ENCODE results near the gene MTA3.

The MTA3 gene

DNA sequence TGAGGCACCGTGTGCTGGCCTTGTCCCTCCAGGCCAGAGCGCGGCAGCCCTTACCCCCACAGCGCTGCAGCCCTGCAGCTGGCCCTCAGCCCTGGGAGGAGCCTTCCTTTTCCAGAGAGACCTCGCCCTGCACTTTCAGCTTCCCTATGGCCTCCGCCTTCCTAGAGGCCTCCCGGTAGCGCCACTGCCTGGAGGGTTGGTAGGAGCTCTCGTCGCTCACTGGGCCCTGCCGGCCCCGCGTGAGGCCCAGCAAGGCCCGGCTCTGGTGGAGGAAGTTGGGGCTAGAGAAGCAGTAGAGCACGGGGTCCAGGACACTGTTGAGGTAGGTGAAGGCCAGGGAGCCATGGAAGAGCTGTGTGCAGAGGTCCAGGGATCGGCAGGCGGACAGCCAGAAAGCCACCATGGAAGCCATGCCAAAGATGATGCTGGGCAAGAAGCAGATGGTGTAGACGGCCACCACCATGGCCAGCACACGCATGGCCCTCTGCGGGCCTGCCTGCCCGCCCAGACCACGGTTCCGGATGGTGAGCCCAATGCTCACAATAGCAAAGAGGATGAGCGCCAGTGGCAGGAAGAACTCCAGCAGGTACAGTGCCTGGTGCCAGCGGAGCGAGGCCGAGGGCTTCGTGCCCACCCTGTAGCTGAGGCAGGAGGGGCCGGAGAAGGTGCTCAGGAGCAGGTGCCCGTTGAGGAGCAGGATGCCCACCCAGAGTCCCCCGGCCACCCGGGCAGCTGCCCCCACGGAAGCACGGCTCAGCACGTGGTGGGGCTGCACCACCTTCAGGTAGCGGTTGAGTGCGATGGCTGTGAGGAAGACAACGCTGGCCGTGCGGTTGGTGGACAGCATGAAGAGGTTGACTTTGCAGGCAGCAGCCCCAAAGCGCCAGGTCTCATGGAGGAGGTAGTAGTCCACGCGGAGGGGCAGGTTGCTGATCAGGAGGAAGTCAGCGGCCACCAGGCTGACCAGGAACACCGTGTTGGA is 194.7 kb downstream of the MTA3 start:
- no peak for DNase-seq (ENCODE audit: low spot score)

DNA sequence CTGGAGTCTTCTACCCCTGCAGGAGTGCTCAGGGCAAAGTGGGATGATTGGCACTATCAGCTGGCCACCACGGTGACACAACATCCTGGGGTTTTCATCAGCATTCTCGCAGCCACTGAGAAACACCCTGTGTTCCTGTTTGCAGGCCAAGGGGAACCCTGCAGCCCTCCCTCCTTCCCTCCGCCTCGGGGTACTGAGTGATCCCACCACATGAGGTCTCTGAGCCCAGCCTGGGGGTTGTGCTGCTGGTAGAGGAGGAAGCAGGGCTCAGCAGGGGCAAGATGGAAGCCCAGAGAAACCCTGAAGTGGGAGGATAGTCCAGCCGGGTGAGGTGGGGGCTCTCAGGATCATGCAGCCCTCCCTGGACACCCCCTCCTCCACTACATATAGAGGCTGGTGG is 195.7 kb downstream of the MTA3 start, which contains the start of gene OXER1:
Gene OXER1 (minus strand): TSS at position 40 of the 400 bp plus-strand sequence. CDS start 73 bp downstream, outside the sequence.
- DNase-seq (ENCODE audit: low spot score): no peak

DNA sequence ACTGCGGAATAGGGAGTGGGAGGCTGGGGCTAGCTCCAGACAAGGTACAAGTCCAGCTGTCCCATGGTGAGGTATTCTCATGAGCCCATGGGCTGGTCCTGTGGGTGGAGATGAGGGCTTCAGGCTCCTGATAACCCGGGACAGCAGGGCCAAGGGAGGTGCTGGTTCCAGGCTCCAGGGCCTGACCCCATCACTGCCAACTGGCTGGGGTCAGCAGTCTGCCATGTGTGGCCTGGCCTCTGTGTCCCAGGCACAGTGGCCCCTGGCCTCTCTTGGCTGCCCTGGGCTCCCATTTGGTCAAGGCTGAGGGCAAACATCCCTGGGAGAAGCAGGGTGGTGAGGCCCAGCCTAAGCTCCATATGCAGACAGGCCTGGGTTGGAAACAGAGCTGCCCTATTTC is 196.5 kb downstream of the MTA3 start:
- DNase-seq (ENCODE audit: low spot score): no peak

DNA sequence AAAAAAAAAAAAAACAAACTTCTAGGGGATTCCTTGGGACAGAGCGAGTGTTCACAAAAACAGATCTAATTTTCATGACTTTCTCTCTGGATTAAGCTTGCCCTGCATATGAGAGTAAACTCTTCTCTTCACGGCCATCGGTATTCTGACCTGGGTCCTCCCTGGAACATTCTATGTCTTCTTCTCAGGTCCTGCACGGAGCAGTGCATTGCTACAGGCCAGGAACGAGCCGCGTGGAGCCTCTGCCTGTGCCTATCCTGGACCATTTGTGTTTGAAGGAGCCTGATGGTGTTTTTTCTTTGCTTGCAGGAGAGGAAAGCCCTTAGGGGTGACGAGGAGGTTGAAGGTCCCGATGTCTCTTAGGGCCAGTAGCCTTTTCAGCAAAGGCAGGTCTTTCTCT is 197.3 kb downstream of the MTA3 start:
- no peak for DNase-seq (ENCODE audit: low spot score)

GRCh38 chr2:42767080-42767898 is 198.9 kb downstream of the MTA3 start:
- no peak for DNase-seq (ENCODE audit: low spot score)

- no peak for DNase-seq (ENCODE audit: low spot score)
These were observed 199.7 kb downstream of the MTA3 start for GRCh38 chr2:42767899-42768705.

DNA sequence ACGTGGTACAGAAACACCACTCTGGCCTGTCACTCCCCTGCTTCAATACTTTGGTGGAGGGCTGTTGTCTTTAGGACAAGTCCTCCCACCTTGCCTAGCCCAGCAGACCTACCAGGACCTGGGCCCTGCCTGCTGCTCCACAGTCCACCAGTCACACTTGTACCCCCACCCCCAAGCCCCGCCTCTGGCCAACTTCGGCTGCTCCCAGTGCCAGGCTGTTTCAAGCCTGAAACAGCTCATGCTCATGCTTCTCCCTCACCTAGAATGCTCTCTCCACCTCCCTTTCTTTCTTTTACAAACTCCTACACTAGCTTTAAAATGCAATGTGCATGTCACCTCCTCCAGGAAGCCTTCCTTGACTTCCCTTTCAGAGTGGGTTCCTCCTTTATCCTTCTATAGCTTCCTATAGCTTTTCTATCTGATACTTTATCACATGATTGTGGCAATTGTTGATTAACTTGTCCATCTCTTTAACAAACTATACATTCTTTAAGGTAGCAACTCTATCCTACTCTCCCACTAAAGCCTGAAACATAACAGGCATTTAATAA is 200.3 kb downstream of the MTA3 start:
- no peak for DNase-seq (ENCODE audit: low spot score)

DNA sequence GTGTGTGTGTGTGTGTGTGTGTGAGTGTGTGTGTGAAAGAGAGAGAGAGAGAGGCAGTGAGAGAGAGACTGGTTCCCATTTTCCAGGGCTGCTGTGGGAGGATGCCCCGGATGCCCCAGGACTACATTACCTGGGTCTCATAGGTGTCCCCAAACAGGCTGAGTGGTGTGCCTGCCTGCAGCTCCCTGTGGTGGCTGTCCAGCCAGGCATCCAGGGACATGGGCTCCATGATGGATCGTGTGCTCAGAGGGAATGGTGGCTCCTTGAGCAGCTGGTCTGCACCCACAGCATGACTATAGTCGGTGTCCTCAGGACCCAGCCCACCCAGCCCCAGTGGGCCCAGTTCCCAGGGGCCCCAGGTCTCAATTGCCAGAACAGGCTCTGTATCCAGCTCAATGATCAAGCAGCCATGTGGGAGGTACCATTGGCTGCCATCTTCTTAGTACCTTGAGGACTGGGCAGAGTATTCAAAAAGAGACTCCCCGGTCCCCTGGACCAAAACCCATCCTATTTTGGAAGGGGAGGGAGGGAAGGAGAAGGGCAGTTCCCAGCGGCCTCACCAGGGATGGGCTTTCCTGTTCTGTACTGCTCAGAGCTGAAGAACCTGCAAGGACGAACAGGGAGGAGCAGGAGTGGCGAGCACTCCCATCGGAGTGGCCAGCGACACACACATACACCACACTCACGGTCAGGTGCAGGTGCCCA is 201.3 kb downstream of the MTA3 start:
- no peak for DNase-seq (ENCODE audit: low spot score)

GRCh38 chr2:42770288-42771131 is 202.1 kb downstream of the MTA3 start:
- DNase-seq (ENCODE audit: low spot score): no peak

DNA sequence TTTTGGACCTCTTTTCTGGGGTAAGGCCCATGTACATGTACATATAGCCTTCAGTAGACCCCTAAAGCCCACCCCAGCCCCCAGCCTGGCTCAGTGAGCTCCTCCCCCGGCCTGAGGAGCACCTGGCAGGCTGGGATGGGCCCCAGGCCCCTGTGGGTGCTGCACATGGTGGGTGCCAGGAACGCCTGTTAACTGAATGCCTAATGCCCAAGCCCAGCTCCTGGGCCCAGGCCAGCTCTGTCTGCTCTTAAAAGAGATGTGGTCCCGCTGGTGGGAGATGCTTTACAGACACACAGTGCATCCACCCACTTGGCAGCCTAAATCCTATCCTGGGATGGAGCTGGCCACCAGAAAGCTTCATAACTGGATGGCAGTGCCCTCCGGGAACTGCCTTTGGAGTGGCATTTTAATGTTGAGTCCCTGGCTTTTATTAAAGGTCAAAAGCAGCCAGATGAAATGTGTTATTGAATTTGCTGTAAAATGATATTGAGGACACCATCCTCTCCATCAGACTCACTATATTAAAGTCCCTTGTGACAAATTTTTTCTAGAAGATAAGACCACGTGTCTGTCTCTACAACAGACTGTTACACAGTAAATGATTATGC is 203.2 kb downstream of the MTA3 start:
- DNase-seq (ENCODE audit: low spot score): no peak

- no peak for DNase-seq (ENCODE audit: low spot score)
These were observed 206.8 kb downstream of the MTA3 start for GRCh38 chr2:42775186-42775585.

- no peak for DNase-seq (ENCODE audit: low spot score)
These were observed 207.4 kb downstream of the MTA3 start for GRCh38 chr2:42775810-42776209.

GRCh38 chr2:42777883-42778805 is 209.7 kb downstream of the MTA3 start:
- no peak for DNase-seq (ENCODE audit: low spot score)

- DNase-seq (ENCODE audit: low spot score): no peak
These were observed 212.7 kb downstream of the MTA3 start for GRCh38 chr2:42781181-42781580.

- no peak for DNase-seq (ENCODE audit: low spot score)
These were observed 215.1 kb downstream of the MTA3 start for GRCh38 chr2:42783511-42783910.

DNA sequence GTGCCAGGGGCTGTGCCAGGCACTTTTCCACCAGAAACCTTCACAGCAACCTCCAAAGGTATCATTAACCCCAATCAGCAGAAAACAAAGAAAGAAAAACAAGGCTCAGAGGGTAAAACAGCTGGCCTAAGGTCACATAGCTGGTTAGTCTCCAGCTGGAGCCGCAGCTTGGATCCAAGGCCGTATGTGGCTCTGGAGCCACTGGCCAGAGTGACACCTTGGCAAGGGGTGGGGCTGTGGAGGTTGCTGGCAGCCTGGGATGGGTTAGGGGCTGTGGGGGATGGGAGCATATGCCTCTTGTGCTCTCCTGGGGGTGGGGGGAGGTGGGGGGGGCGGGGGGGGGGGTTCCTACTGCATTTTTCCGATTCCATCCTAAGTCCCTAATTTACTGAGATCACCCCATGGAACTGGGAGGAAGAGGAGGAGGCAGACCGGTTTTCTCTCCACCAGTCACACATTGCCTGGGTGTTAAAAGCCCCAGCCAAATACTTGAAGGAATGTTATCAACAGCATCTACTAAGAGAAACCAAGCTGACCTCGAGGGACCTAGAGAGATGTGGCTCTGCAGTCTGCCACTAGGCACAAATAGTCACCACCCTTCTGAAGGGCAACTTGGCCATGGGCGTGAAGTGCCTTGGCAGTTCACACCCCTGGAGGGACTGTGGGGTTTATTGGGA is 215.9 kb downstream of the MTA3 start:
- DNase-seq (ENCODE audit: low spot score): no peak

GRCh38 chr2:42786561-42787345 is 218.3 kb downstream of the MTA3 start:
- DNase-seq (ENCODE audit: low spot score): no peak
